Effector memory CD8-positive, alpha-beta T cell (primary cell): ENCODE data around the gene GUK1.

ENCODE experiments used
- ATAC-seq: fragments of 150-1000 bp; cut with Tn5 transposase; replicated peaks from 2 replicates; pipeline ENCODE4 v1.10.0; 2021; ENCODE audit warnings: mild to moderate bottlenecking, moderate library complexity
- DNase-seq, 3 experiments: peaks; one replicate each; pipeline ENCODE4 v3.0.0; 2021
- H3K27ac Mint-ChIP-seq, 2 donors: one replicate each; pipeline ENCODE4 v1.8.0; 2022; ENCODE audit warnings: mild to moderate bottlenecking in 2 of 2, mixed read lengths in 2 of 2, moderate library complexity in 2 of 2
- H3K27me3 Mint-ChIP-seq, 2 donors: one replicate each; pipeline ENCODE4 v1.8.0; 2022; ENCODE audit warnings: mixed read lengths in 2 of 2
- H3K36me3 Mint-ChIP-seq: one replicate; pipeline ENCODE4 v1.8.0; 2022; ENCODE audit warnings: mild to moderate bottlenecking, moderate library complexity, mixed read lengths; ENCODE audit not compliant: insufficient read depth
- H3K4me1 Mint-ChIP-seq, 2 donors: one replicate each; pipeline ENCODE4 v1.8.0; 2022; ENCODE audit warnings: low read depth in 2 of 2, mixed read lengths in 2 of 2
- H3K4me3 Mint-ChIP-seq, 2 donors: one replicate each; pipeline ENCODE4 v1.8.0; 2022; ENCODE audit warnings: mild to moderate bottlenecking in 2 of 2, mixed read lengths in 2 of 2, moderate library complexity in 2 of 2
- H3K9me3 Mint-ChIP-seq, 2 donors: one replicate each; pipeline ENCODE4 v1.8.0; 2022; ENCODE audit warnings: mixed read lengths in 2 of 2

The GUK1 gene

GRCh38 chr1:228123505-228123904 lies 16.6 kb upstream of the GUK1 start:
- no peaks in the 10 kb centered on the region for H3K4me1 Mint-ChIP-seq
- H3K9me3 Mint-ChIP-seq, result no peaks in the 10 kb centered on the region
- no peaks in the 10 kb centered on the region for H3K36me3 Mint-ChIP-seq
- no peak overlapping the region for H3K4me3 Mint-ChIP-seq
- H3K27ac Mint-ChIP-seq, result no peak overlapping the region
- no peak for ATAC-seq
- DNase-seq, result no peak
- H3K27me3 Mint-ChIP-seq, result peaks cover 31 to 34% of the 10 kb centered on the region in 2 donors

DNA sequence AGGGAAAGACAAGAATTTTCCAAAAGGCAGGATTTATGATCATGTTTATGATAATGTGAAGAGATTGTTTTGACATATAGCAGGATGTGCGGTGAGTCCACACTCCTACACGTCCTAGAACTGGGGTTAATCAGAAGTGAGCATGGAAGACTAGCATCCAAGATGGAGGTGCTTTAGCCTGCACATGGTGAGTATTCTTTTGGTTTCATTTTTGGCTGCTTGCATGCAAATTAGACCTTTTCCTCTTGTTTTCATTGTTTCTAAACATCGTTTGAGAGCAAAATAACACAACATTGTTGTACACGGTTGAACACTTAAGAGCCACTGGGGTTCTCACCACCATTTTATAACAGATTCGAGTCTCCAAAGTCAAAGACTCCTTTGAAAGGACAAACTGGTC lies 14.9 kb upstream of the GUK1 start:
- H3K27me3 Mint-ChIP-seq, result peaks cover 31 to 36% of the 10 kb centered on the region in 2 donors
- H3K4me3 Mint-ChIP-seq, result no peak overlapping the region
- no peaks in the 10 kb centered on the region for H3K36me3 Mint-ChIP-seq
- H3K4me1 Mint-ChIP-seq, result no peaks in the 10 kb centered on the region
- no peak overlapping the region for H3K27ac Mint-ChIP-seq
- ATAC-seq (no peak), DNase-seq (no peak)
- no peaks in the 10 kb centered on the region for H3K9me3 Mint-ChIP-seq

GRCh38 chr1:228131766-228132165 lies 8.3 kb upstream of the GUK1 start:
- H3K36me3 Mint-ChIP-seq, result no peaks in the 10 kb centered on the region
- no peak overlapping the region for H3K4me3 Mint-ChIP-seq
- no peaks in the 10 kb centered on the region for H3K9me3 Mint-ChIP-seq
- H3K27ac Mint-ChIP-seq, result no peak overlapping the region
- peaks cover 14 to 19% of the 10 kb centered on the region in 2 donors for H3K27me3 Mint-ChIP-seq
- DNase-seq, result no peak
- peaks cover 10% of the 10 kb centered on the region in 2 donors for H3K4me1 Mint-ChIP-seq
- no peak for ATAC-seq

- no peaks in the 10 kb centered on the region for H3K27me3 Mint-ChIP-seq
These were observed 5.5 kb upstream of the GUK1 start for GRCh38 chr1:228134591-228134990.

GRCh38 chr1:228136901-228137300 lies 3.2 kb upstream of the GUK1 start:
- peaks cover 25 to 29% of the 10 kb centered on the region in 2 donors for H3K4me1 Mint-ChIP-seq
- peak overlapping the region; percentile 47 to 52 for H3K4me3 Mint-ChIP-seq
- DNase-seq (peak in 1 of 3 experiments; percentile 33), ATAC-seq (peak; percentile 10)
- no peaks in the 10 kb centered on the region for H3K27me3 Mint-ChIP-seq
- H3K27ac Mint-ChIP-seq, result peak overlapping the region; percentile 86 to 95
- no peaks in the 10 kb centered on the region for H3K9me3 Mint-ChIP-seq
- H3K36me3 Mint-ChIP-seq, result peaks cover 21% of the 10 kb centered on the region

More at GRCh38 chr1:228134591-228134990, 5.5 kb upstream of the GUK1 start:
- H3K4me1 Mint-ChIP-seq, result peaks cover 18 to 22% of the 10 kb centered on the region in 2 donors
- no peak overlapping the region for H3K4me3 Mint-ChIP-seq
- ATAC-seq (no peak), DNase-seq (no peak)
- H3K9me3 Mint-ChIP-seq, result no peaks in the 10 kb centered on the region
- H3K27ac Mint-ChIP-seq, result no peak overlapping the region
- peaks cover 2% of the 10 kb centered on the region for H3K36me3 Mint-ChIP-seq

- peak overlapping the region; percentile 95 to 98 for H3K27ac Mint-ChIP-seq
- H3K36me3 Mint-ChIP-seq, result peaks cover 33% of the 10 kb centered on the region
- no peak for DNase-seq
- no peak for ATAC-seq
- H3K9me3 Mint-ChIP-seq, result no peaks in the 10 kb centered on the region
- H3K27me3 Mint-ChIP-seq, result no peaks in the 10 kb centered on the region
- peaks cover 50 to 53% of the 10 kb centered on the region in 2 donors for H3K4me1 Mint-ChIP-seq
- H3K4me3 Mint-ChIP-seq, result peak overlapping the region; percentile 95 to 97
These were observed 611 bp upstream of the GUK1 start for GRCh38 chr1:228139406-228139930.

- H3K27ac Mint-ChIP-seq, result peak overlapping the region; percentile 95 to 98
- H3K4me3 Mint-ChIP-seq, result peak overlapping the region; percentile 95 to 97
- no peaks in the 10 kb centered on the region for H3K27me3 Mint-ChIP-seq
- no peak for DNase-seq
- H3K4me1 Mint-ChIP-seq, result peaks cover 52 to 55% of the 10 kb centered on the region in 2 donors
- H3K9me3 Mint-ChIP-seq, result no peaks in the 10 kb centered on the region
- H3K36me3 Mint-ChIP-seq, result peaks cover 33% of the 10 kb centered on the region
- no peak for ATAC-seq
These were observed 696 bp downstream of the GUK1 start for GRCh38 chr1:228140724-228141225.

DNA sequence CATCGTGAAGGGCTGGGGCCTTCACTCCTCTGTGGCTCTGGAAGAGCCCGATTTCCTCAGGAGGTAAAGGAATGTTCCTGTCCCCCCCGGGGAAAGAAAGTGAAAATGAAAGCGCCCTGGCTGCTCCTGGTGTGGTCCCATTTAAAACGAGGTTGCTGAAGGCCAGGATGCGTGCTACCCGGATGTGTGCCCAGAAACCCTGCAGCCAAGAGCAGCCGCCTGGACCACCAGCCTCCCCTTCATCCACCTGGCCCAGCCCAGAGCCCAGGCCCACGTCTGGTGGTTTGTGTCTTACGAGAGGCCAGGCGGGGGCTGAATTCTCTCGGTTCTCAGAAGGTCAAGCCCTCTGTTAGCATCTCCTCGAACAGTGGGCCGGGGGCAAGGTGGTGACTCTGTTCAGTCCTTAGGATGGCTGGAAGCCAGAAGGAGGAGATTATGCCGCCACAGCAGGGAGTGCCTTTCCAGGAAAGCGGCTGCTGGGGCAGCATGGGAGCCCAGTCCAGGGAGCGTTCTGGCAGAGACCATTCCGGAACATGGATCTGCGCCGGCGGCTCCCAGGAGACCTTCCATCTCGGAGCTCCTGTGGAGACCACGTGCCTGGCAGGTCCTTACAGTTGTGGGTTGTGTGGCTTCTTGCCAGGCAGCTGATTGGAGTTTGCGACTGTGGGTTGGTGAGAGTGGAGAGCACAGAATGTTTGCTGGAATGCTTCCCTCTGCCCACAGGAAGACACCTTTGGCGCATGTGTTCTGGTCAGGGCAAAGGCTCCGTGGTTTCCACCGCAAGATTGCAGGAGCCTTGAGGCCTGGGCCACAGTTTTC lies 1.4 kb downstream of the GUK1 start:
- no peaks in the 10 kb centered on the region for H3K9me3 Mint-ChIP-seq
- DNase-seq, result no peak

DNA sequence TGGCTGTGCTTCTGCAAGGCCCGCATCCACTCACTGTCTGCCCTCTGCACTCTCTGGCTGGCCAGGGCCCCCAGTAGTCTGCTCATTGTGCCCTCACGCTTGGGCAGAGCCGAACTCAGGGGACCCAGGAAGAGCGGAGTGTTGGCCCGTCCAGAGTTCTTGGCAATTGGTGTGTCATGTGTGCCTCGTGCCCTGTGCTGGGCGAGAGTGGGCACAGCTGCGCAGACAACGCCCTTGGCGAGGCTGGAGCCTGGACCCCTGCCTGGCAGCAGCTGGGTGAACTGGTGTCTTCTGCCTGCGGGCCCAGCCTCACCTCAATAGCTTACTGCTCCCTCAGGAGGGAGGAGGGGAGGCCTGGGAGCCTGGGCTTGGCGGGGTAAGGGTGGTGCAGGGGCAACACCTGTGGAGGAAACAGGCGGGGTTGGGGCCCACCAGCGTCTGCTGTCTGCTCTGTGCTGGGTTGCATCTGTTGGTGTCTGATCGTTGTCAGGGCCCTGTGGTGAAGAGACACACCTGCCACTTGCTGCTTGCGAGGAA lies 2.1 kb downstream of the GUK1 start:
- Mint-ChIP-seq H3K27ac (peak overlapping the region; percentile 77 to 98), H3K4me1 (peaks cover 38 to 43% of the 10 kb centered on the region in 2 donors)
- DNase-seq, result no peak

More for the DNA sequence above, 1.4 kb downstream of the GUK1 start:
- no peak for ATAC-seq
- H3K27me3 Mint-ChIP-seq, result no peaks in the 10 kb centered on the region
- peaks cover 46 to 50% of the 10 kb centered on the region in 2 donors for H3K4me1 Mint-ChIP-seq
- H3K4me3 Mint-ChIP-seq, result peak overlapping the region; percentile 95 to 97
- peaks cover 38% of the 10 kb centered on the region for H3K36me3 Mint-ChIP-seq
- peak overlapping the region; percentile 95 to 98 for H3K27ac Mint-ChIP-seq

DNA sequence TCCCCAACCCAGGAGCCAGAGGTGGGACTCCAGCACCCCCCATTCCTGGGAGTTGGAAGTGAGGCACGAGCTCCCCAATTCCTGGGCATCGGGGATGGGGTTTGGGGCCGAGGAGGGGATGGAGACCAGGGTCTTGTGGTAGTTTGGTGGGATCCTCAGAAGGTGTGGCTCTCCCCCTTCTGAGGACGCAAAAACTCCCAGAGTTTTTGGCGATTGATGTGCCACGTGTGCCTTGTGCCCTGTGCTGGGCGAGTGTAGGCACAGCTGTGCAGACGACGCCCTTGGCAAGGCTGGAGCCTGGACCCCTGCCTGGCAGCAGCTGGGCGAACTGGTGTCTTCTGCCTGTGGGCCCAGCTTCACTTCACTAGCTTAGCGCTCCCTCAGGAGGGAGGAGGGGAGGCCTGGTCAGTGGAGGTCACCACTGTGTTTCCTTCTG lies 2.6 kb downstream of the GUK1 start:
- Mint-ChIP-seq H3K27me3 (no peaks in the 10 kb centered on the region), H3K4me3 (peak overlapping the region; percentile 95 to 97), H3K4me1 (peaks cover 34 to 40% of the 10 kb centered on the region in 2 donors)

More for the DNA sequence above, 2.1 kb downstream of the GUK1 start:
- H3K27me3 Mint-ChIP-seq, result no peaks in the 10 kb centered on the region
- ATAC-seq, result no peak
- H3K9me3 Mint-ChIP-seq, result no peaks in the 10 kb centered on the region
- H3K4me3 Mint-ChIP-seq, result peak overlapping the region; percentile 95 to 97
- peaks cover 39% of the 10 kb centered on the region for H3K36me3 Mint-ChIP-seq

GRCh38 chr1:228143480-228144192 lies 3.6 kb downstream of the GUK1 start:
- peaks cover 31 to 40% of the 10 kb centered on the region in 2 donors for H3K4me1 Mint-ChIP-seq
- peak overlapping the region; percentile 95 to 97 for H3K4me3 Mint-ChIP-seq
- no peaks in the 10 kb centered on the region for H3K9me3 Mint-ChIP-seq
- no peak for ATAC-seq
- no peak for DNase-seq
- H3K36me3 Mint-ChIP-seq, result peaks cover 48% of the 10 kb centered on the region
- H3K27ac Mint-ChIP-seq, result peak overlapping the region; percentile 77 to 98
- no peaks in the 10 kb centered on the region for H3K27me3 Mint-ChIP-seq

More for the DNA sequence above, 2.6 kb downstream of the GUK1 start:
- peaks cover 44% of the 10 kb centered on the region for H3K36me3 Mint-ChIP-seq
- no peak for ATAC-seq
- DNase-seq, result no peak
- H3K27ac Mint-ChIP-seq, result peak overlapping the region; percentile 77 to 98
- no peaks in the 10 kb centered on the region for H3K9me3 Mint-ChIP-seq

GRCh38 chr1:228144193-228144992 lies 4.3 kb downstream of the GUK1 start:
- peaks cover 31 to 40% of the 10 kb centered on the region in 2 donors for H3K4me1 Mint-ChIP-seq
- DNase-seq (no peak), ATAC-seq (no peak)
- peak overlapping the region; percentile 77 to 98 for H3K27ac Mint-ChIP-seq
- no peaks in the 10 kb centered on the region for H3K27me3 Mint-ChIP-seq
- H3K9me3 Mint-ChIP-seq, result no peaks in the 10 kb centered on the region
- H3K36me3 Mint-ChIP-seq, result peaks cover 53% of the 10 kb centered on the region
- H3K4me3 Mint-ChIP-seq, result peak overlapping the region; percentile 95 to 97
